ENCODE measurements around the gene PPIF. TPM values are rescaled to one million over a fixed set of nuclear protein-coding genes. Genes with fewer than 3 reads are reported as not detected.

Gene PPIF
- total RNA-seq, 1 donor from 2014 or later, result 16.2 TPM

DNA sequence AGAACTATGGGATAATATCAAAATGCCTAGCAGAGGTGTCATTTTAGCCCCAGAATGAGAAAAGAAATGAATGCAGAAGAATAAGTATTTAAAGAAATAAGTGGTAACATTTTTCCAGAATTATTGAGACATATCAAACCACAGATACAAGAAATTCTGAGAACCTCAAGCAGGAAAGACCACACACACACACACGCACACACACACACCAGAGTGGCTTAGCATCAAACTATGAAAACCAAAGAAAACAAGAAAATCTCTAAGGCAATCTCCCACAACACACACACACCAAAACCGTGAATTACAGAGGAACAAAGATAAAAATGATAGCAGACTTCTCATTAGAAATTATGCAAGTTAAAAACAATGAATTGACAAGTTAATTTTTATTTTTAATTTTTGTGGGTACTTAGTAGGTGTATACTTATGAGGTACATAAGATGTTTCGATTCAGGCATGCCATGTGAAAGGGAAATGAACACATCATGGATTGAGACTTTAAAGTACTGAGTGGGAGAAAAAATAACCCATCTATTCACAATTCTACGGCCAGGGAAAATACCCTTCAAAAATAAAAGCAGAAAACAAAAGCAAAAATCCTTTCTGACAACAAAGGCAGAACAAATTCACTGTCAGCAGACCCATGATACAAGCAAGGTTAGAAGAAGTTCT lies 14.6 kb downstream of the PPIF start:
- H3K27me3 Mint-ChIP-seq (ENCODE audit: low read depth), result no peaks in the 10 kb centered on the region
- H3K4me3 Mint-ChIP-seq (ENCODE audit: unreplicated experiment), result no peak overlapping the region
- no peak for TF ChIP-seq CTCF (IDR thresholded peaks at IDR 0.05)
- no peaks in the 10 kb centered on the region for H3K36me3 Mint-ChIP-seq (ENCODE audit: low read depth)
- peaks cover 10% of the 10 kb centered on the region for H3K9me3 Mint-ChIP-seq (ENCODE audit: low read depth)
- H3K4me1 Mint-ChIP-seq (ENCODE audit: low read depth), result peaks cover 2% of the 10 kb centered on the region
- DNase-seq (ENCODE audit: low spot score), result no peak
- no peak overlapping the region for H3K27ac Mint-ChIP-seq (ENCODE audit: unreplicated experiment)

- peak overlapping the region; percentile 22 for H3K27ac Mint-ChIP-seq (ENCODE audit: unreplicated experiment)
- TF ChIP-seq CTCF (IDR thresholded peaks at IDR 0.05), result no peak
- H3K4me3 Mint-ChIP-seq (ENCODE audit: unreplicated experiment), result no peak overlapping the region
- H3K4me1 Mint-ChIP-seq (ENCODE audit: low read depth), result peaks cover 12% of the 10 kb centered on the region
- peaks cover 2% of the 10 kb centered on the region for H3K36me3 Mint-ChIP-seq (ENCODE audit: low read depth)
- H3K27me3 Mint-ChIP-seq (ENCODE audit: low read depth), result no peaks in the 10 kb centered on the region
- DNase-seq (ENCODE audit: low spot score), result no peak
- H3K9me3 Mint-ChIP-seq (ENCODE audit: low read depth), result peaks cover 18% of the 10 kb centered on the region
These were observed 20.3 kb downstream of the PPIF start for GRCh38 chr10:79367426-79368189.

DNA sequence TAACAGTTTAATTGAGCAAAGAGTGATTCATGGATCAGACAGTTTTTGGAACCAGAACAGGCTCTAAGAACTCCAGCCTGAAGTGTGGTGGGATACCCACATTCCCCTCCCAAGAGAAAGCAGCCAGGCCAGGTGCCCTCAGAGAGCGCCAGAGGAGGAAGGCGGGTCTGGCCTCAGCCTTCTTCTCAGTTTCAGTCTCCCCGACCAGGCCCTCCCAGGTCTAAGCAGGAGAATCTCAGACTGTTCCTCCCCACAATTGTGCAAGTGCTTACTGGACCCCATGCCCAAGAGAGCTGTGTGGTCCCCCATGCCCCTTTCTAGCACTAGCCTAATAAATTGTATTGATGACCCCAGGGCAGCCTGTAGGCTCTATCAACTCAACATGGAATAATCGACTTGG lies 25.6 kb downstream of the PPIF start:
- no peak overlapping the region for H3K4me3 Mint-ChIP-seq (ENCODE audit: unreplicated experiment)
- TF ChIP-seq CTCF (IDR thresholded peaks at IDR 0.05), result no peak
- peaks cover 2% of the 10 kb centered on the region for H3K36me3 Mint-ChIP-seq (ENCODE audit: low read depth)
- peak; percentile 25 for DNase-seq (ENCODE audit: low spot score)
- H3K27ac Mint-ChIP-seq (ENCODE audit: unreplicated experiment), result no peak overlapping the region
- H3K4me1 Mint-ChIP-seq (ENCODE audit: low read depth), result peaks cover 14% of the 10 kb centered on the region
- H3K9me3 Mint-ChIP-seq (ENCODE audit: low read depth), result peaks cover 3% of the 10 kb centered on the region
- no peaks in the 10 kb centered on the region for H3K27me3 Mint-ChIP-seq (ENCODE audit: low read depth)

GRCh38 chr10:79374312-79375191 lies 27.3 kb downstream of the PPIF start:
- peak overlapping the region; percentile 62 for H3K27ac Mint-ChIP-seq (ENCODE audit: unreplicated experiment)
- no peak overlapping the region for H3K4me3 Mint-ChIP-seq (ENCODE audit: unreplicated experiment)
- peaks cover 3% of the 10 kb centered on the region for H3K9me3 Mint-ChIP-seq (ENCODE audit: low read depth)
- DNase-seq (ENCODE audit: low spot score), result peak; percentile 57
- peaks cover 2% of the 10 kb centered on the region for H3K36me3 Mint-ChIP-seq (ENCODE audit: low read depth)
- peak; percentile 98 for TF ChIP-seq CTCF (IDR thresholded peaks at IDR 0.05)
- no peaks in the 10 kb centered on the region for H3K27me3 Mint-ChIP-seq (ENCODE audit: low read depth)
- H3K4me1 Mint-ChIP-seq (ENCODE audit: low read depth), result peaks cover 14% of the 10 kb centered on the region
